NCI-H2029 (cell line): ENCODE data around the gene SMARCB1.
"Not testable (repeated sequence)": the region's sequence is repeated elsewhere in the genome, so short reads cannot be mapped to it uniquely, and the experiment has no call there.

Source experiments
- DNase-seq: peaks from one replicate; lab custom pipeline; 2025; lab: John Stamatoyannopoulos, UW

SMARCB1 gene

GRCh38 chr22:23846081-23846469, 59.3 kb downstream of the SMARCB1 start:
- no peak for DNase-seq

- DNase-seq: no peak
Observed at GRCh38 chr22:23847310-23847920, 60.6 kb downstream of the SMARCB1 start.

GRCh38 chr22:23847991-23848864, 61.5 kb downstream of the SMARCB1 start:
- no peak for DNase-seq

DNA sequence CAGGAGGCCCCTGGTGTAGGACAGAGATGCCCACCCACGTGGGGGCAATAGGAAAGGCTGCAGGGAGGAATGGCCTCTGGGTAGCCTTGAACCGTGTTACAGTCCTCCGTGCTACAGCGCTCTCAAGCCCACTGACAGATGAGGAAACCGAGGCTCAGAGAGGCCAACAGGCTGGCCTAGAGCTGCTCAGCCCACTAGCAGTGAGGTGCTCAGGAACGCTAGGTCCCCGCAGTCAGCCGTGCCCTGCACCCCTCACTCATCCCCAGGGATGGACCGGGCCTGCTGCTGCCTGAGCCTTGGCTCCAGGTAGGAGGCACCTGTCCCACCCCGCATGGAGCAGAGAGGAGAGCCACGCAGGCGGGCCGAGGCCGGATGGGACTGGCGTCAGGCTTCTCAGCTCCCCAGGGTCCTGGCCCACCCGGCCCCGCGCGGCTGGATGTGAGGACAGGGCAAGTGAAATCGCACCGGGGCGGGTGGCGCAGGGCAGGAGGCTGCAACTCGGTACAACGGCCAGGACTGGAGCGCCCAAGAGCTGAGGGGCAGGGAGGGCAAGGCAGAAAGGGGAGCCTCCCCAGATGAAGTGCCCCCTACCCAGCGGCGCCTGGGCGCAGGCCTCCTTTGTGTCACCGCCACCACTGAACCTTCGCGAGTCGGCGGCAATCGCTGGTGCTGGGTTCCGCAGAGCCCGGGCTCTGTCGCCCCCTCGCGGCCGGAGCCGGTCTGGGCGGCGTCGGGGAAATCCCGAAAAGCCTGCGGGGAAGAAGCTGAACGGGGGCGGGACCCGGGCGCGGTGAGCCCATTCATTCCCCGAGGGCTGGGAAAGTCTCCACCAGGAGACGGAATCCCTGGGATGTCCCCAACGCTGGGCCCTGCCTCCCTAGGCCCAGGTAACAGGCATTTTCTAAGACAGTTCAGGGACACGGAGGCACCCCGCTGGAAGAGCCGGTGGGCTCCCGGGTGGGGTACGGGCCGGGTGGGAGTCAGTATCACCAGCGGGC, 62.5 kb downstream of the SMARCB1 start:
- peak; percentile 58 for DNase-seq

DNA sequence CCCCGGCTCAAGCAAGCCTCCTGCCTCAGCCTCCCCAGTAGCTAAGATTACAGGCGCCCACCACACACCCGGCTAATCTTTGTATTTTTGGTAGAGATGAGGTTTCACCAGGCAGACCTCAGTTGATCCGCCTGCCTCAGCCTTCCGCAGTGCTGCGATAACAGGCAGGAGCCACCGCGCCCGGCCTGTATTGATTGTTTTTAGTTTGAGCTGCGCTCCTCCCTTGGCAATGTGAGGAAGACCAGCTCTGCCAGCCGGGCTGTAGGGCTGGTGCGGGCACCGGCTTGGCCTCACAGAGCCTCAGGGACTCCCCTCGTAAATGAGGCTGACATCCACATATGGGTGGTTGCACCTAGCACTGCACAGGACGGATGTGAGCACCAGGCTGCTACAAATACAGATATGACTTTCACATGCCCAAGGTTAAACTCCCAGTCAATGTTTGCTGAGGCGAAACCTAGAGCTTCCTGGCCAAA, 63.4 kb downstream of the SMARCB1 start:
- DNase-seq: no peak

GRCh38 chr22:23856721-23857605, 70.2 kb downstream of the SMARCB1 start:
- no peak for DNase-seq

DNA sequence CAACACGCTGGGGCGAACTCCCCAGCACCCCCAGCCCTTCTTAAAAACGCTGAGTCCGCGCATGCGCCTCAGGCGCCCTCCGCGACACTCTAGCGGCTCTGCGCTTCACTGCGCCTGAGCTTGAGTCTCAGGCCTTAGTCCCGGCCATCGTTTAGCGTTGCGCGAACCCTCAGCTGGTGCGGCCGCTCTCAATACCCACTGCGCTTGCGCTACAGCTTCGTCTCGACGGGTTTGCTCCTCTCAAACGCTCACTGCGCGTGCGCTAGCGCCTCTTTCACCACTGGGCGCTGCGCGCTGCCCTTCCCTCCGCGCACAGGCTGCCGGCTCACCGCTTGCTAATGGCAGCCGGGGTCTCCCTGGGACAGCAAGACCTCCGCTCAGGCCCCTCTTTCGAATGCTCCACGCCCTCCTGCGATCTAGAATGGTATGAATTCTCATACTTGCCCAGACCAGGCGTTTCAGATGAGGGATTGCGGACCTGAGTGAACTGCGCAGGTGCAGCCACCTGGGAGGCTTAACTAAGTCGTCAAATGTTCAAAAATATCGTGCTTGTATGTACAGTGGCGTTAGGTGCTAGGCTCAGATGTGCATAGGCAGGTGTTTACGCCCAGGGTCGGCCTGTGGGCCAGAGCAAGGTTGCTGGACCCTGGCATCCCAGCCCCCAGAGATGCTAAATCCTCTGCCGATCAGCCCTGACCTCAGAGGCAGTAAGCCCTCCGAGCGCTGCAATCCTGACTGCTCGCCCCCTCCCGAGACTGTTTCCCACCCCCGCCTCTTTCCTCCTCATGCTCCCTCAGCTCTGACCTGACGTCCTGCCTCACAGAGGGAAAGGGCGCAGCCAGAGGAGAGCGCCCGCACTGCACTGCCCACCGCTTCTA, 71.1 kb downstream of the SMARCB1 start, which contains the start of gene SLC2A11:
TSS of gene SLC2A11 (plus strand) at position 270 of the 878 bp plus-strand sequence. CDS start at position 395, 125 bp downstream.
- DNase-seq: peak; percentile 97

GRCh38 chr22:23858484-23858815, 71.7 kb downstream of the SMARCB1 start:
- DNase-seq: no peak

DNA sequence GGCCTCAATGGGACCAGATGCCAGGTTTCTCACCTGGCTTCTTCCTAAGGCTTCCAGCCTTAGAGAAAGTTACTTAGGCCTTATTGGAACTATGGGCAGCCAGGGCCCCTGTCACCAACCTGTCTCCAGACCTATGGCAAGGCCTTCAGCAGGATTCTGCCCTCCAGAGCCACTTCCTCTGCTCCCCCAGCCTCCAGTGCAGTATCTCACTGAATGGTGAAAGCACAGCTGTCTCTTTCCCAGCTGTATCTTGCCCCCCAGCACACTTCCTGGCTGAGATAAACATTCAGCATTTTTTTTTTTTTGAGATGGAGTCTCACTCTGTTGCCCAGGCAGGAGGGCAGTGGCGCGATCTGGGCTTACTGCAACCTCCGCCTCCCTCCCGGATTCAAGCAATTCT, 72.4 kb downstream of the SMARCB1 start:
- no peak for DNase-seq

GRCh38 chr22:23860187-23860586, 73.4 kb downstream of the SMARCB1 start:
- DNase-seq: not testable (repeated sequence)

DNA sequence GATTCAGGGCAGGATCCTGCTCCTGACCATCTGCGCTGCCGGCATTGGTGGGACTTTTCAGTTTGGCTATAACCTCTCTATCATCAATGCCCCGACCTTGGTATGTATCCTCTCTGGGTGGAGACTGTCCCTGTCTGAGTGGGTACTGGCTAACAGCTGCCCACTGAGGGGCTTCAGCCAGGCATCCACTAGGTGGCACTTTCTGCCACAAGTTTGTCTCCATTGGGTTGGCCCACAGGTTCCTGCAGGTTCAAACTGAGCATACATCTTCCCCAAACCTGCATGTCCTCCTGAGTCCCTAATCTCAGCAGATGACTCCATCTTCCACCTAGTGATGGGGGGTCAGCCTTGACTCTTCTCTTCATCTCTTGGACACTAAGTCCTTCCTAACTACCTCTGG, 75.3 kb downstream of the SMARCB1 start:
- peak; percentile 20 for DNase-seq

DNA sequence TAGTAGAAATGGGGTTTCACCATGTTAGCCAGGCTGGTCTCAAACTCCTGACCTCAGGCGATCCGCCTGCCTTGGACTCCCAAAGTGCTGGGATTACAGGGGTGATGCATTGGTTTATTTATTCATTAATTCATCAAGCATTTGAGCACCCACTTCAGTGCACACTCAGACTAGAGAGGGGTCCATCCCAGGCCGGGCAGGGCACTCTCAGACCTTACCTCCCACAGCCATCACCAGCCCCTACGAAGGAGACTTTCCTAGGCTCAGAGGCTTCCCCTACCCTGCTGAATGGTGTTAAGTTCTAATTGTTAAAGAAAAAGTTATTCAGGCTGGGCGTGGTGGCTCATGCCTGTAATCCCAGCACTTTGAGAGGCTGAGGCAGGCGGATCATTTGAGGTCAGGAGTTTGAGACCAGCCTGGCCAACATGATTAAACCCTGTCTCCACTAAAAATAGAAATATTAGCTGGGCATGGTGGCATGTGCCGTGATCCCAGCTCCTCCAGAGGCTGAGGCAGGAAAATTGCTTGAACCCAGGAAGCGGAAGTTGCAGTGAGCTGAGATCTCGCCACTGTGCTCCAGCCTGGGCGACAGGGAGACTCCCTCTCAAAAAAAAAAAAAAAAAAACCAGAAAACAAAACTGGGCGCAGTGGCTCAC, 77.9 kb downstream of the SMARCB1 start:
- not testable (repeated sequence) for DNase-seq

- DNase-seq: no peak
Observed at GRCh38 chr22:23868580-23868979, 81.8 kb downstream of the SMARCB1 start.

DNA sequence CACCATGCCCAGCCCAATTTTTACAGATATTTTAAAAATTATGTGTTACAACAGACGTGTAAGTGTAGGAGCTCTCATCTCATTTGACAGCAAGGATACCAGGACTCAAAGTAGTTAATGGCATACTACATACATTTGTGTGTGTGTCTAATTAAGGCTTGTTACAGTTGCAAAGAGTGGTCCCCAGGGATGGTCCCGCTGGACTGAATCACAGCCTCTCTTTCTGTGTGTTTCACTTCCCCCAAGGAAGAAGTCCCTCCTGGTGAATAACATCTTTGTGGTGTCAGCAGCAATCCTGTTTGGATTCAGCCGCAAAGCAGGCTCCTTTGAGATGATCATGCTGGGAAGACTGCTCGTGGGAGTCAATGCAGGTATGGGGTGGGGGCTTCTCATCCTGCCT, 88.1 kb downstream of the SMARCB1 start:
- DNase-seq: no peak

GRCh38 chr22:23875801-23876200, 89.0 kb downstream of the SMARCB1 start:
- no peak for DNase-seq

DNA sequence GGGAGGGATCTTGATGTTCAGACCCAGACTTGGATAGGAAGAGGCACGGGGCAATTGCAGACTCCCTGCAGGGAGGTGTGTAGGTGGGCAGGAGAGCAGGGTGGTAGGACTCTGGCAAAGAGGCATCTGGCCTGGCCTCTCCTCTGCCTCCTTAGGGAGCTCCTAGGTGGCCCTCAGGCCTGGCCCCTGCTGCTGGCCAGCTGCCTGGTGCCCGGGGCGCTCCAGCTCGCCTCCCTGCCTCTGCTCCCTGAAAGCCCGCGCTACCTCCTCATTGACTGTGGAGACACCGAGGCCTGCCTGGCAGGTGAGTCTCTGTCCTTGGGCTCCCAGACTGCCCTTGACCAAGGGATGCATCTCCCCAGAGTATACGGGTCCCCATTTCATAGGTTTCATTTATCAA, 90.8 kb downstream of the SMARCB1 start:
- no peak for DNase-seq

DNA sequence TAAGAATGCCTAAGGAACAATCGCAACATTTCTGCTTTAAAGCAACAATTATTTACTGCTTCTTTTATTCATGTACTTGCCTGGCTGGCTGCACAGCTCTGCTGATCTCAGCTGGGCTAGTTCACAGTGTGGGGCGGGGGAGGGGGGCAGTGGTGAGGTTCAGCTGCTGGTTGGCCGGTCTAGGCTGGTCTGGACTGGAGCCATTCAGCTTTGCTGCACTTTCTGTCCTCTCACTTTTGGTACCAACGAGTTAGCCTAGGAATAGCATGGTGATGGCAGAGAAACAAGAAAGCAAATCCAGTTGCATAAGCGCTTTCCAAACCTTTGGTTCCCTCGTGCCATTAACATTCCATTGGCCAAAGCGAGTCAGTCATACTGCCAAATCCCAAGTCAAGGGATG, 91.5 kb downstream of the SMARCB1 start:
- DNase-seq: no peak

DNA sequence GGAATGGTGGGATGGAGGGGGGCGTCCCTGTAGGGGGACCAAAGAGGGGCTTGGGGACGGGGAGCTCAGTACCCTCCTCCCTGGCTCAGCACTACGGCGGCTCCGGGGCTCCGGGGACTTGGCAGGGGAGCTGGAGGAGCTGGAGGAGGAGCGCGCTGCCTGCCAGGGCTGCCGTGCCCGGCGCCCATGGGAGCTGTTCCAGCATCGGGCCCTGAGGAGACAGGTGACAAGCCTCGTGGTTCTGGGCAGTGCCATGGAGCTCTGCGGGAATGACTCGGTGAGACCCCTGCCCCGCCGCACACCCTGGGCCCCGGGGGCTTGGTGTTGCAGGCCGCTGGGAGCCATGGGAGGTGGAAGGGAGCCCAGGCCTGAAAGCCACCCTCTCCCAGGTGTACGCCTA, 95.6 kb downstream of the SMARCB1 start:
- no peak for DNase-seq

GRCh38 chr22:23883658-23884057, 96.9 kb downstream of the SMARCB1 start:
- no peak for DNase-seq

GRCh38 chr22:23884140-23884539, 97.4 kb downstream of the SMARCB1 start:
- DNase-seq: no peak
